Osteocyte (in vitro differentiated cells): ENCODE data around the gene PHIP. TPM values are rescaled to one million over a fixed set of nuclear protein-coding genes. Genes with fewer than 3 reads are reported as not detected.

ENCODE experiments used
- DNase-seq: peaks from one replicate; pipeline ENCODE4 v3.0.0; 2021; ENCODE audit warnings: mixed read lengths; ENCODE audit not compliant: unreplicated experiment; ENCODE audit errors: extremely low spot score
- H3K27ac Mint-ChIP-seq: one replicate; pipeline ENCODE4 v1.8.0; 2021; ENCODE audit warnings: mild to moderate bottlenecking, mixed read lengths; ENCODE audit not compliant: unreplicated experiment
- H3K27me3 Mint-ChIP-seq: one replicate; pipeline ENCODE4 v1.8.0; 2021; ENCODE audit warnings: mixed read lengths; ENCODE audit not compliant: unreplicated experiment
- H3K36me3 Mint-ChIP-seq: one replicate; pipeline ENCODE4 v1.8.0; 2021; ENCODE audit warnings: mixed read lengths; ENCODE audit not compliant: unreplicated experiment
- H3K4me1 Mint-ChIP-seq: one replicate; pipeline ENCODE4 v1.8.0; 2021; ENCODE audit warnings: mixed read lengths; ENCODE audit not compliant: unreplicated experiment
- H3K4me3 Mint-ChIP-seq: one replicate; pipeline ENCODE4 v1.8.0; 2021; ENCODE audit warnings: mild to moderate bottlenecking, moderate library complexity, mixed read lengths; ENCODE audit not compliant: unreplicated experiment
- H3K9me3 Mint-ChIP-seq: one replicate; pipeline ENCODE4 v1.8.0; 2021; ENCODE audit warnings: mixed read lengths; ENCODE audit not compliant: unreplicated experiment
- long read RNA-seq: library from polyadenylated mRNA; unstranded; transcript quantifications from one replicate; pipeline ENCODE4 v2.0.0, GENCODE V29; 2021
- total RNA-seq: library from RNA; stranded (reverse); gene quantifications from 2 replicates; pipeline ENCODE4 v1.2.1, GENCODE V29; 2021
- TF ChIP-seq, protein P1 (sequence below): fragments of 200-600 bp; sonication (generic); IDR thresholded peaks from 2 replicates; pipeline ENCODE4 v1.5.0; 2021; ENCODE audit warnings: antibody characterized with exemption, mild to moderate bottlenecking, moderate library complexity

PHIP gene
- 22.1 and 22.8 TPM in 2 replicates for total RNA-seq
- long read RNA-seq, partial matches to known transcripts = 321 of 367 reads
- long read RNA-seq, other reads (novel, unspliced or antisense) = 46 of 367 reads

DNA sequence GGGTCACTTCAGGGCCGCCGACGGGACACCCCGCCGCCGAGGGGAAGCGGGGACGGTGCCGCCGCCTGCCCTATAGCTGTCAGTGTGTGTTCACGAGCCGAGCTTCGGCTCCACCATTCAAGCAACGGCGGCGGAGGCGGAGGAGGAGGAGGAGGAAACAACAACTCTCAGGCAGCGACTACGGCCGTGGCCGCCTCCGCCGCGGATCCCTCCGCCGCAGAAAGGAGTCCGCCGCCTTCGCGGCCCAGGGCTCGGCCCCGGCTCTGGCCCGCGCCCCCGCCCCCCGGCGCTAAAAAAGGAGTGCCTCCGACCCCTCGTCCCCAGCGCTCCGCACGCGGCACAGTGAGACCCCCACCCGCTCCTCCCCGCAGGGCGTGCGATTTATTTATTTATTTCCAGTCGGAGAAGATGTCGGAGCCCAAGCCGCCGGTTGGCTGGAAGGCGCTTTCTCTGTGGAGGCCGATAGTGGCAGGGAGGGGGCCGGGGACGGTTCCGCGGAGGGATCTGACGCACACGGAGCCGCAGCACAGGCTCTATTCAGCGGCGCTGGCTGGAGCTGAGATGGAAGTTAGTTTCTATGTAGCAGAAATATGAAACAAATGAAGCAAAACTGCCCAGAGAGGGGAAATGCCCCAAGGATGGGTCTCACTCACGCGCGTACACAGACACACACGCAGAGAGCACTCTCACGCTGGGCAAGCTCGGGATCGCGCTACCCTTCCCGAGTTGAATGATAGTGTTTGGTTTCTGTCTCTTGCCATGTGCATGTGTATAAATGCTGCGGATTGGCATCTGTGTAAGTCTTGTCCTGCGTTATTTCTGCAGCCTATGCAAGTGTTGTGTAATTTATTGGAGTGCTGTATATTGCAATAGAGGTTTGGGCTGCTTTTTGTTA is at the start of gene PHIP:
PHIP (minus strand) TSS at position 180 of the 895 bp plus-strand sequence. CDS start 186 bp downstream, outside the sequence.
- Mint-ChIP-seq H3K36me3 (no peaks in the 10 kb centered on the region), H3K27ac (peak within 1 kb of the TSS; percentile 97), H3K9me3 (no peaks in the 10 kb centered on the region), H3K4me3 (peak within 1 kb of the TSS; percentile 92), H3K27me3 (peaks cover 15% of the 10 kb centered on the region), H3K4me1 (peaks cover 42% of the 10 kb centered on the region)
- TF ChIP-seq, protein P1, sequence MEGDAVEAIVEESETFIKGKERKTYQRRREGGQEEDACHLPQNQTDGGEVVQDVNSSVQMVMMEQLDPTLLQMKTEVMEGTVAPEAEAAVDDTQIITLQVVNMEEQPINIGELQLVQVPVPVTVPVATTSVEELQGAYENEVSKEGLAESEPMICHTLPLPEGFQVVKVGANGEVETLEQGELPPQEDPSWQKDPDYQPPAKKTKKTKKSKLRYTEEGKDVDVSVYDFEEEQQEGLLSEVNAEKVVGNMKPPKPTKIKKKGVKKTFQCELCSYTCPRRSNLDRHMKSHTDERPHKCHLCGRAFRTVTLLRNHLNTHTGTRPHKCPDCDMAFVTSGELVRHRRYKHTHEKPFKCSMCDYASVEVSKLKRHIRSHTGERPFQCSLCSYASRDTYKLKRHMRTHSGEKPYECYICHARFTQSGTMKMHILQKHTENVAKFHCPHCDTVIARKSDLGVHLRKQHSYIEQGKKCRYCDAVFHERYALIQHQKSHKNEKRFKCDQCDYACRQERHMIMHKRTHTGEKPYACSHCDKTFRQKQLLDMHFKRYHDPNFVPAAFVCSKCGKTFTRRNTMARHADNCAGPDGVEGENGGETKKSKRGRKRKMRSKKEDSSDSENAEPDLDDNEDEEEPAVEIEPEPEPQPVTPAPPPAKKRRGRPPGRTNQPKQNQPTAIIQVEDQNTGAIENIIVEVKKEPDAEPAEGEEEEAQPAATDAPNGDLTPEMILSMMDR = no peak
- DNase-seq = peak; percentile 98

DNA sequence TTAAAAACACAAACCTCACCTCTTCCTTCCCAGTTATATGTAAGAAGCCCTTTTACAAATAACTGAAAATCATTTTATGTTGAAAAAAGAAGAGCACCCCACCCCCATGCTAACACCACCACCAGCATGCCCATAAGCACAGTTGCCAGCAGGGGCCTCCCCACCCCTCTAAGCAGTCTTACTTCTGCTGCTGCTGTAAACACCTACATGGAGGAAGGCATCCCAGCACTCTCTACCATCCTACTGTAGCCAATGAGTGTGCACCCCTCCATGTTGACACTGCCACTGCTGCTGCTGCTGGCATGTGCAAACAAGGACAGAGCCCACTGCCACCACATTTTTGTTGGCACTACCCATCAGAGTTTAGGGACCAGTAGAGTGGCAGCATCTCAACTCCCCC is 49.6 kb upstream of the PHIP start:
- no peak for DNase-seq
- TF ChIP-seq, protein P1 = no peak
- Mint-ChIP-seq H3K27ac (no peak overlapping the region), H3K4me3 (no peak overlapping the region), H3K4me1 (no peaks in the 10 kb centered on the region), H3K9me3 (peaks cover 17% of the 10 kb centered on the region), H3K36me3 (no peaks in the 10 kb centered on the region), H3K27me3 (peaks cover 34% of the 10 kb centered on the region)

DNA sequence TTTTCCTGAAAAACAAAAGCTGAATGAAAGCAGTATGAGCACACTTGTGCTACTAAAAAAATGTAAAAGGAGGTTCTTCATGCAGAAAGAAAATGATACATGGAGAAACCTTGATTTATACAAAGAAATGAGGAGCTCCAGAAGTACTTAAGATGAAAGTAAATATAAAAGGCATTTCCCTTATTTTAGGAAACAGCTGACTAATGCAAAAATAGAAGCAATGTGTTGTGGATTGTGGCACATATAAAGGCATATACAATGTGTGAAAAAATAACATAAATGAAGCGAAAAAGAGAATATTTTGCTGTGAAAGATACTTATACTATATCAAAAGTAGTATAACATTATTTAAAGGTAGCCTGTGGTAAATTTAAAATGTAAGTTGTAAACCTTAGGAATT is 41.2 kb upstream of the PHIP start:
- no peaks in the 10 kb centered on the region for H3K4me1 Mint-ChIP-seq
- H3K36me3 Mint-ChIP-seq = no peaks in the 10 kb centered on the region
- peaks cover 19% of the 10 kb centered on the region for H3K27me3 Mint-ChIP-seq
- H3K27ac Mint-ChIP-seq = no peak overlapping the region
- TF ChIP-seq, protein P1 = no peak
- peaks cover 5% of the 10 kb centered on the region for H3K9me3 Mint-ChIP-seq
- no peak for DNase-seq
- no peak overlapping the region for H3K4me3 Mint-ChIP-seq

DNA sequence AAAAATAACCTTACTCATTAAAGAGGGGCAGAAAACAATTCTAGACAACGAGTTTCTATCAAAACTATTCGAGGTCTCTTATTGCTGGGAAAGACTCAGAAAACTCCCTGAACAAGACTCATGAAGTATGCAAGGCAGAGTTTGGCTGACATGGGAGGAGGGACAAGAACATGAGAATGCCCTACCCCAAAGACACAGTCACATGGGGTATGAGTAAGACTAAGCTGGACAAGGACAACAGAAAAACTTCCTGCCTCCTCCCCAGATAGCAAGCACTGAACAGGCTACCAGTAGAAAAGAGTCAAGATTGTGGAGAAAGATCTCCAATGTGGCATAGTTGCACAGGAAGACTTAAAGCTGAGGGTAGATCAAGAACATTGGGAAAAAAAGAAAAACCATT is 39.7 kb upstream of the PHIP start:
- Mint-ChIP-seq H3K27ac (no peak overlapping the region), H3K9me3 (no peaks in the 10 kb centered on the region), H3K4me3 (no peak overlapping the region), H3K27me3 (peaks cover 16% of the 10 kb centered on the region), H3K4me1 (no peaks in the 10 kb centered on the region), H3K36me3 (no peaks in the 10 kb centered on the region)
- no peak for DNase-seq
- TF ChIP-seq, protein P1 = no peak

DNA sequence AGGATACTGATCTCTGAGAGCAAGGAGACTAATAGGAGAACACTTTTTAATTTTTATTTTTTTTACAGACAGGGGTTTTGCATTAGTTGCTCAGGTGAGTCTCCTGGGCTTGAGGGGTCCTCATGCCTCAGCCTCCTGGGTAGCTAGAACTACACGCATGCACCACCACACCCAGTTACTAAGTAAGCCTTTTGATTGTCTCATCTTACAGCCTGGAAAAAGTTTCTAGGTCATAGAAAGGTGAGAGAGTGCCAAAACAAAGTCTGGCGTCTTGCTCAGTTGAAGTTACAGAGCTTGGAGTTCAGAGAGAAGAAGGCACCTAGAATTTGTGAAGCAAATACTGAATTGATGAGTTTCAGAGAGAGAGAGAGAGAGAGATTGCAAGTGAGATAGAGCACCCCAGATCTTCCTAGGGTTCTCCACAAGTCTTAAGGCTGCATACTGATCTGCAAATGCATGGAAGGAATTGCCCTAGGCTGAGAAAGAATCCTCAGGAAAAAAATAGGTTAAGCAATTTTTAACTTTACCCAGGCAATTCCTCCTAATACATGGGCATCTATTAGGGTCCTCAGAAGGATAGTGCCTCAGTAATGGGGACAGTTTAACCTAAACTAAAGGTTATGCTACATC is 37.6 kb upstream of the PHIP start:
- no peak for DNase-seq
- Mint-ChIP-seq H3K36me3 (no peaks in the 10 kb centered on the region), H3K9me3 (no peaks in the 10 kb centered on the region), H3K4me1 (no peaks in the 10 kb centered on the region), H3K27ac (no peak overlapping the region), H3K27me3 (peaks cover 9% of the 10 kb centered on the region), H3K4me3 (no peak overlapping the region)
- TF ChIP-seq, protein P1 = no peak
